IPS-20b (cell line): ENCODE data around the gene TMCO2.

Source experiments
- H3K27ac ChIP-seq: one replicate; pipeline ENCODE4 v1.5.1; 2013; ENCODE audit warnings: low read length
- H3K27me3 ChIP-seq: 2 replicates; pipeline ENCODE4 v1.6.1; 2013; ENCODE audit warnings: mild to moderate bottlenecking, low read length, inconsistent platforms; ENCODE audit not compliant: insufficient read depth
- H3K36me3 ChIP-seq: 2 replicates; pipeline ENCODE4 v1.6.1; 2013; ENCODE audit warnings: low read depth, mild to moderate bottlenecking, inconsistent platforms, low read length, moderate library complexity; ENCODE audit not compliant: insufficient read depth
- H3K4me1 ChIP-seq: 2 replicates; pipeline ENCODE4 v1.6.1; 2013; ENCODE audit warnings: mild to moderate bottlenecking, control low read depth, inconsistent platforms, low read length, moderate library complexity; ENCODE audit not compliant: insufficient read depth
- H3K4me3 ChIP-seq: 2 replicates; pipeline ENCODE4 v1.5.1; 2013; ENCODE audit warnings: mild to moderate bottlenecking, low read length, inconsistent platforms
- H3K9ac ChIP-seq: 2 replicates; pipeline ENCODE4 v1.6.1; 2013; ENCODE audit warnings: low read depth, mild to moderate bottlenecking, inconsistent platforms, low read length, moderate library complexity
- H3K9me3 ChIP-seq: 2 replicates; pipeline ENCODE4 v1.6.1; 2013; ENCODE audit warnings: mild to moderate bottlenecking, low read depth, low read length, inconsistent platforms; ENCODE audit not compliant: insufficient read depth

TMCO2 gene

DNA sequence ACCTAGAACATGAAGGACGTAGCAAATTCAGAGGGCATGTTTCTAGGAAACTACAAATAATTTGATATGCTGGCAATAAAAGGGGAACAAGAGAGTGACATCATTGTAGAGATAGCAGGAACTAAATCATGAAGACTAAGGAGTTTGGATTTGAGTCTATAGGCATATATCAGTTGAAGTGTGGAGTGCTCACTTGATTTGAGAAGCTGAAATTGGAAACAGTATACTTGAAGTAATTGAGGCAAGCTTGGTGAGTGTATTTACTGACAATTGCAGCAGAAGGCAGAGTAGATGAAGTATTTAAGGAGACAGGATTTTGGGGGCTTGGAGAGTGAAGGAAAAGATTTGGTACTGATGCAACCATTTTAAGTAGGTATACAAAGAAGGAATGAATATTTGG is 6.4 kb upstream of the TMCO2 start:
- H3K9ac ChIP-seq: no peak overlapping the region
- no peaks in the 10 kb centered on the region for H3K9me3 ChIP-seq
- H3K4me1 ChIP-seq: no peaks in the 10 kb centered on the region
- peaks cover 32% of the 10 kb centered on the region for H3K36me3 ChIP-seq
- H3K27me3 ChIP-seq: no peaks in the 10 kb centered on the region
- no peak overlapping the region for H3K27ac ChIP-seq
- no peak overlapping the region for H3K4me3 ChIP-seq

DNA sequence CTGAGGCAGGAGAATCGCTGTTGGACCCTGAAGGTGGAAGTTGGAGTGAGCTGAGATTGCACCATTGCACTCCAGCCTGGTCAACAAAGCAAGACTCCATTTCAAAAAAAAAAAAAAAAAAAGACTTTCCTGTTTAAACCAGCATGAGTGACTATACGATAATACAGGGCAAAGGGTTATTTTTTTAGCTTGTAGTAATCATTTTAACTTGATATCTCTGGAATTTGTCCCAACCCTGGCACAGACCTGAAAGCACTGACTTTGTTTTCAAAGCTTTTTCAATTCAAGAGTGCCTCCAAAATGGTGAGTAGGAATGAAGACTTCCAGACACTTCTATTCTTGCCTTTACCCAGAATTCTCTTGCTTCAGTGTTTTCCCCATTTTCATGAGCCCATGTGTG is 4.4 kb upstream of the TMCO2 start:
- H3K4me3 ChIP-seq: no peak overlapping the region
- H3K27ac ChIP-seq: no peak overlapping the region
- H3K36me3 ChIP-seq: peaks cover 12% of the 10 kb centered on the region
- no peaks in the 10 kb centered on the region for H3K27me3 ChIP-seq
- H3K9ac ChIP-seq: no peak overlapping the region
- H3K9me3 ChIP-seq: no peaks in the 10 kb centered on the region
- H3K4me1 ChIP-seq: no peaks in the 10 kb centered on the region

DNA sequence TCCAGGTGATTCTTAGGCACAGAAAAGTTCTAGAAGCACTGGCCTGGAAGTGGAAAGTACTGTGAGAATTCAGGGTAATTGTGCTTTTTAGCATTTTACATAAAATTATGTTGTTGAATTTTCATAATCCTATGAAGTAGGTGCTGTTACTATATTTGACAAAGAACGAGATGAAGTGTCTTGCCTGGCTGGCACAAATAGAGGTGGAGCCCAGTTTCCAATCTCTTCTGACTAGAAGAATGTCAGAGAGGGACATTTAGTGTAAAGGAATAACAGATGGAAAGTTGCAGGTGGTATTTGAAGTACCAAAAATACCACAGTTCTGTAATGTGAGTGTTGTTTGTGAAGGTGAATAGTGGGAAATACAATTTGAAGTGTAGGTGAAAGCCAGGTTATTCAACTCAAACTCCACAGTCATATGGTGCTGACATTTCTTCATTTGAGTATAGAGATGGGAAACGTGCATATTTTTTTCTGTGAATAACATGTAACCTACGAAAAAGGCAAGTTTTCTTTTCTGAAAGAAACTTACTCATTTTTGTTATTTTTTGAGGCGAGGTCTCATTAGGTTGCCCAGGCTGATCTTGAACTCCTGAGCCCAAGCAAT is 3.5 kb upstream of the TMCO2 start:
- Histone ChIP-seq H3K4me3 (no peak overlapping the region), H3K36me3 (peaks cover 3% of the 10 kb centered on the region; the same call in 1 of the 2 replicates), H3K27ac (no peak overlapping the region), H3K9ac (no peak overlapping the region), H3K27me3 (no peaks in the 10 kb centered on the region), H3K4me1 (no peaks in the 10 kb centered on the region), H3K9me3 (no peaks in the 10 kb centered on the region)

DNA sequence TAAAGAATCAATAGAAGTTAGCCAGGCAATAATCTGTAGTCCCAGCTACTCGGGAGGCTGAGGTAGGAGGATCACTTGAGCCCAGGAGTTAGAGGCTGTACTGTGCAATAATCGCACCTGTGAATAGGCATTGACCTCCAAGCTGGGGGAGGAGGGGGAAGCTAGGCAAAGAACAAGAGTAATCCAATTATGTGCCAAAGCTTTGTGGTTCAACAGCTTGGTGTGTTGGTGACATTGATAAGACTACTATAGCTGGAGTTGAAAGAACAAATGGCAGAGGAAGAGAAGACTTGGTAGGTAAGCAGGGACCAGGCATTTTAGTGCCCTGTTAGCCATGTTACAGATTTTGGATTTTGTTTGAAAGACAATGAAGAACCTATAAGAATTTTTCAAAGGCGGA is 2.1 kb upstream of the TMCO2 start:
- H3K9ac ChIP-seq: no peak overlapping the region
- H3K4me1 ChIP-seq: no peaks in the 10 kb centered on the region
- no peaks in the 10 kb centered on the region for H3K9me3 ChIP-seq
- H3K36me3 ChIP-seq: no peaks in the 10 kb centered on the region
- H3K27ac ChIP-seq: no peak overlapping the region
- H3K4me3 ChIP-seq: no peak overlapping the region
- H3K27me3 ChIP-seq: no peaks in the 10 kb centered on the region

DNA sequence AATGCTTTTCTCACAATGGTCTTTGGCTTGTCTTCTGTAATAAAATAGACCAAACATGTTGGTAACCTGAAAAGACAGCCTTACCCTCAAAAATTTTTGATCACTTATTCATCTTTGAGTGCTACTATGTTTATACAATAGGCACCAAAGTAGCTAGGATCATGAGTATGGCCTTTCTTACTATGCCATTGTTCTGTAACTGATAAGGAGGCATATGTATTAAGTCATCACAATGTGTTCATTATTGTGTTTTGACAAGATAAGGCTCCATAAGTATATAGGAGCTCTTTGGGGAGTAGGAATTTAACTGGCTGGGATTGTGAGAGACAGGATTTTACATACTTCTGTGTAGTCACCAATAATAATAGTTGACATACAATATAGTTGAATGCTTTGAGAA is 675 bp downstream of the TMCO2 start:
- Histone ChIP-seq H3K4me3 (no peak overlapping the region), H3K36me3 (no peaks in the 10 kb centered on the region), H3K9me3 (no peaks in the 10 kb centered on the region), H3K4me1 (no peaks in the 10 kb centered on the region), H3K27me3 (no peaks in the 10 kb centered on the region), H3K27ac (no peak overlapping the region), H3K9ac (no peak overlapping the region)

DNA sequence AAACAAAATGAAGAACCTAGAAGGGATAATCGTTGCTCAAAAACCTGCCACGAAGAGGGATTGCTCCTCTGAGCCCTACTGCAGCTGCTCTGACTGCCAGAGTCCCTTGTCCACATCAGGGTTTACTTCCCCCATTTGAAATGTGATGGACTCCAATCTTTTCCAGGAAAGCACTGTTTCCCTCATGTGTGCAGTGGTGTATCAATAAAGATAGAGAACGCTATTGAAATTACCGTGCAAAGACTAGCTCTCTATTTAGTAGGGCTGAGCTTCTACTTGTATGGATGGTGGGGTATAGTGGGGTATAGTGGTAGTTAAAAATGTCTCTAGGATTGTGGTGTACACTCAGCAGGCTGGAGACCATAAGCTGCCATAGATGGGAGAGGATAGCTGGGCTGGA is 3.7 kb downstream of the TMCO2 start:
- H3K4me3 ChIP-seq: no peak overlapping the region
- no peaks in the 10 kb centered on the region for H3K9me3 ChIP-seq
- H3K9ac ChIP-seq: no peak overlapping the region
- peaks cover 1% of the 10 kb centered on the region; the same call in 1 of the 2 replicates for H3K4me1 ChIP-seq
- no peaks in the 10 kb centered on the region for H3K36me3 ChIP-seq
- H3K27me3 ChIP-seq: no peaks in the 10 kb centered on the region
- no peak overlapping the region for H3K27ac ChIP-seq

DNA sequence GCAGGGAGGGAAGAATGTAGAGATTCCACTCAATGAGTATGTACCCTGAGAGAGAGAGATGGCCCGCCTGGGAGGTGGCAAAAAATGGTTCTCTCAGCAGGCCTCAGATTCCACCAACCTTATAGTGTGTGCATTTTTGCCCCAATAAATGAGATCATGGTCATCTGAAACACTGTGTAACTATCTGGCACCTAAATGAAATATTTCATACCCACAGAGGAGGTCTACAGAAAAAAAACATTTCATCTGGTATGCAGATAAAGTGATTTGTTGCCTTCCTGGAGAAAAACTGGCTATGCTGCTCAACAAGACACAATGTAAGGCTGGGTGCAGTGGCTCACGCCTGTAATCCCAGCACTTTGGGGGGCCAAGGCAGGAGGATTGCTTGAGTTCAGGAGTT is 4.9 kb downstream of the TMCO2 start:
- H3K27me3 ChIP-seq: no peaks in the 10 kb centered on the region
- H3K27ac ChIP-seq: no peak overlapping the region
- H3K9ac ChIP-seq: no peak overlapping the region
- H3K4me3 ChIP-seq: no peak overlapping the region
- H3K9me3 ChIP-seq: no peaks in the 10 kb centered on the region
- no peaks in the 10 kb centered on the region for H3K36me3 ChIP-seq
- peaks cover 5% of the 10 kb centered on the region; the same call in 1 of the 2 replicates for H3K4me1 ChIP-seq

DNA sequence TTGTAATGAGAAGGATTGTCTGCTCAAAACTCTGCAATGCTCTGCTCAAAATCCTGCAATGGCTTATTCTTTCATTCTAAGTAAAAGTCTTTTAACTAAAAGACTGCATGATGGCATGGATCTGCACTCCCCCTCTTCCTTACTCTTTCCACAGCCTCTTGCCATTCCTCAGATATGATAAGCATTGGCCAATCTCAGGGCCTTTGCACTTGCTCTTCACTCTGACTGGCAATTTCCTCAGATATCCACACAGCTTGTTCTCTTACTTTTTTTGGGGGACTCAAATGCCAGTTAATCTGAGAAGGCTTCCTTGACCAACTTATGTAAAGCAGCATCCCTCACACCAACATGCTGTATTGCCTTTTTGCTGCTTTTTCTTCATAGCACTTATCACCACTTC is 7.5 kb downstream of the TMCO2 start:
- H3K9me3 ChIP-seq: no peaks in the 10 kb centered on the region
- H3K4me3 ChIP-seq: no peak overlapping the region
- H3K4me1 ChIP-seq: peaks cover 5% of the 10 kb centered on the region; the same call in 1 of the 2 replicates
- H3K9ac ChIP-seq: no peak overlapping the region
- peaks cover 7% of the 10 kb centered on the region for H3K36me3 ChIP-seq
- no peak overlapping the region for H3K27ac ChIP-seq
- H3K27me3 ChIP-seq: no peaks in the 10 kb centered on the region

DNA sequence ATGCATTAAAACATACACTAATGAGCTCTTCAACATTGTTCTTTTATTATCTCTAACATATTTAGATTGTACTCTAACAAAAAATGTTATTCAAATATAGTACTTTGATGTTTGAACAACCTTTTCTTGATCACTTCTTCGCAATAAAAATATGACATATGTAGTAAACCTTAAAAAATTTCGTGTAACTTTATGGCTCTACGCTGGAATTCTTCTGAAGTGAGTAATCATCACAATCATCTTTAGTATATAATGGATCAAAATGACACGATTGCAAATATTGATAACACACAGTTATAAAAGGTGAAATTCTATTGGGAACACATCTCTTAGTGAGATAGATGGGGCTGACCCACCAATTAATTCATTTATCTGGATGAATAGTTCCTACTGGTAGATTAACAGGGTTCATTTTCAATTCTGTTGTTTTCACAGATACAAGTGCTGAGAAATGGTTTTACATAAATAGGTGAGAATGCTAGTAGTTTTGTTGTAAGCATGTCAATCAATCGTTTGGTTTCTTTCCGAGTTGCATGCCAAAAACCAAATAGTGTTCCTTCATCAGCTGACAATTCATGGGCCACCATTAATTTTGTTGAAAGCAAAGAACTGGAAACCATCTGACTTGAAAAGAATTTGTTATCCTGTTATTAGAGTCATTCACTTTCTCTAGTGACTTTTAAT is 8.8 kb downstream of the TMCO2 start:
- no peaks in the 10 kb centered on the region for H3K27me3 ChIP-seq
- peaks cover 5% of the 10 kb centered on the region; the same call in 1 of the 2 replicates for H3K4me1 ChIP-seq
- H3K9me3 ChIP-seq: no peaks in the 10 kb centered on the region
- H3K27ac ChIP-seq: no peak overlapping the region
- H3K36me3 ChIP-seq: peaks cover 20% of the 10 kb centered on the region
- peak overlapping the region; percentile 99 for H3K4me3 ChIP-seq
- peak overlapping the region; percentile 99 for H3K9ac ChIP-seq

DNA sequence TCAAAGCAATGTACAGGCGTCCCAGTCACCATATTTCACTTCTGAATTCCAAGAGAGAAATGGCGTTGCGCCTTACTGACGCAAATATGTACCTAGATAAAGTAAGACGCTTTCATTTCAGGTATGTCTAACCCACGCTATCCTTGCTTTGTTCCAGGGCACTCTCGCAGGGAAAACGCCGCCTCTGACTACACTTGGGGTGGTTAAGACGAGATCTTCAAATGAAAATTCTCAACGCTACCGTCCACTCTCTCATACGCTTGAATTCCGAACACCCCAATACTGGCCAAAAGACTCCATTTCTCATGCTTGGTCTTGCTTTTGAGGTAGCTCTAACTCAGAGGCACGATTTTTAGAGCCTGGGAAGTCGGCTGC is 9.6 kb downstream of the TMCO2 start:
- Histone ChIP-seq H3K36me3 (peaks cover 28% of the 10 kb centered on the region), H3K9me3 (no peaks in the 10 kb centered on the region), H3K27me3 (no peaks in the 10 kb centered on the region), H3K27ac (peak overlapping the region; percentile 96), H3K4me3 (peak overlapping the region; percentile 99), H3K9ac (peak overlapping the region; percentile 99), H3K4me1 (peaks cover 5% of the 10 kb centered on the region; the same call in 1 of the 2 replicates)

DNA sequence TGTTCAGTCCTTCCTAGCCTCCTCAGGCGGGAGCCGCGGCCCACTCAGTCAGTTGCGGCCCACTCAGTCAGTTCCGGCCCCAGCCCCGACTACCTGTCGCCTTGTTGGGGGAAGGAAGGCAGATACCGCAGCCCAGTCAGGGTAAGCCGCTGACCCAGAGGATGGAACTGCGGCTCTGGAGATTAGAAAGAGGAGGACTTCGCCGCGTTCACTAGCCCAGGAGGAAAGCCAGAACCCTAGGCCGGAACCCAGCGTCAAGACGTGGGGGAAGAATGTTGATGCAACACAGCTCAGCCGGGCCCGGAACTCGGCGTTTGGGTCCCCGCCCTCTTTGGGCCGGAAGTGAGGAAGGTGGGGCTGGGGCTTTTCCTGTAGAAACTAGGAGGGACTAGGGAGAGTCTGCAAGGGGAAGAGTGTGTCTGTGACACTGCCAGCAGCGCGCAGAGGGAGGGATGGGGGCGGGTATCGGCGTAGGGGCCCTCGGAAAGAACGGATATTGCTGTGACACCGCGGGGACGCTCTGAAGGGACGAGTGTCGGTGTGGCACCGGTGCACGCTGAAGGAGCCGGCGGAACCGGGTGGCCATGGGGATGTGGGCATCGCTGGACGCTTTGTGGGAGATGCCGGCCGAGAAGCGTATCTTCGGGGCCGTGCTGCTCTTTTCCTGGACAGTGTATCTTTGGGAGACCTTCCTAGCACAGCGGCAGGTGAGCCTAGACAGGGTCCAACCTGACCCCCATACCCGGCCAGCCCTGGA is 10.1 kb downstream of the TMCO2 start, which contains the start of gene ZMPSTE24:
TSS of gene ZMPSTE24 (plus strand) at position 549 of the 757 bp plus-strand sequence. CDS start at position 585, 36 bp downstream.
- Histone ChIP-seq H3K27me3 (no peaks in the 10 kb centered on the region), H3K36me3 (peaks cover 33% of the 10 kb centered on the region), H3K9ac (peak within 1 kb of the TSS; percentile 99), H3K27ac (peak within 1 kb of the TSS; percentile 96), H3K9me3 (no peaks in the 10 kb centered on the region), H3K4me1 (peaks cover 5% of the 10 kb centered on the region; the same call in 1 of the 2 replicates), H3K4me3 (peak within 1 kb of the TSS; percentile 99)

DNA sequence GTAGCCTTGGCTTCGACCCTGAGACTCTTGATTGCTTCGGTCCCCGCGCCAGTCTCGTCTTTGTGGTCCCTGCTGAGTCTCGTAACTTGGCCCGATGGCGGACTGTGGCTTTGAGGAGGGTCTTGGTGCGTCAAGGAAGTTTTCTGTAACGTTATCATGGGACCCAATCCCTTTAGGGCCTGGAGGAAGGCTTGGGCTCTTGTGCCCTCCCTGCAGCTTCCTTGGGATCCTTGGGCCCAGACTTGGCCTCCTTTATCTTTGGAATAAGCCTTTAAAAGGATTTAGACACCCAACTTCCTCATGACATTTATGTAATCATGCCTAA is 10.7 kb downstream of the TMCO2 start:
- no peaks in the 10 kb centered on the region for H3K9me3 ChIP-seq
- no peaks in the 10 kb centered on the region for H3K27me3 ChIP-seq
- H3K27ac ChIP-seq: peak overlapping the region; percentile 92
- H3K9ac ChIP-seq: peak overlapping the region; percentile 99
- H3K4me3 ChIP-seq: peak overlapping the region; percentile 99
- peaks cover 39% of the 10 kb centered on the region for H3K36me3 ChIP-seq
- peaks cover 5% of the 10 kb centered on the region; the same call in 1 of the 2 replicates for H3K4me1 ChIP-seq
